ENCODE data around the gene FLNB. TPM values are rescaled to one million over a fixed set of nuclear protein-coding genes. Genes with fewer than 3 reads are reported as not detected.

FLNB gene
- total and polyA plus RNA-seq, 9 of the 15 experiments (the other 6 are each of a cell fraction or from before 2014, with no cell fraction given) = 9.4 to 48.1 (median 25.6) TPM

- TF ChIP-seq E2F8 (IDR thresholded peaks at IDR 0.05; ENCODE audit: low read depth, partially characterized antibody) (no peak), ATF2 (CRISPR knock-in tag; IDR thresholded peaks at IDR 0.05) (no peak), VEZF1 (CRISPR knock-in tag; IDR thresholded peaks at IDR 0.05) (peak; percentile 54), DPF2 (IDR thresholded peaks at IDR 0.05) (peak; percentile 52; the same call in 1 of the 2 replicates), C11orf30 (IDR thresholded peaks at IDR 0.05; ENCODE audit: low read depth) (0 out of 2 replicates have a peak, but pooled peaks have one; percentile 15), MCM7 (IDR thresholded peaks at IDR 0.05) (no peak), L3MBTL2 (IDR thresholded peaks at IDR 0.05) (peak; percentile 54; the same call in 1 of the 2 replicates), MEF2D (tag; conservative IDR thresholded peaks at IDR 0.05; ENCODE audit: low read depth) (no peak), ZNF324 (CRISPR knock-in tag; IDR thresholded peaks at IDR 0.05) (no peak), SMAD4 (CRISPR knock-in tag; conservative IDR thresholded peaks at IDR 0.05) (0 out of 2 replicates have a peak, but pooled peaks have one; percentile 14), RCOR1 (IDR thresholded peaks at IDR 0.05; ENCODE audit: borderline replicate concordance in 1 of 2, low read depth in 2 of 2, low read length in 2 of 2) (peak in 1 of 2 experiments; percentile 59; a peak in 1 of 4 replicates), PHF20 (IDR thresholded peaks at IDR 0.05; ENCODE audit: partially characterized antibody) (no peak), ADNP (tag; IDR thresholded peaks at IDR 0.05) (no peak), ILK (tag; IDR thresholded peaks at IDR 0.05; ENCODE audit: borderline replicate concordance, low read depth) (no peak), UBTF (IDR thresholded peaks at IDR 0.05; ENCODE audit: borderline replicate concordance in 1 of 2, low read depth in 2 of 2, low read length in 2 of 2) (no peak), ZNF644 (tag; IDR thresholded peaks at IDR 0.05; ENCODE audit: low read depth) (no peak), TCF3 (CRISPR knock-in tag; IDR thresholded peaks at IDR 0.05) (peak; percentile 33), EP300 (IDR thresholded peaks at IDR 0.05; ENCODE audit: low read length) (peak; percentile 61; the same call in 1 of the 2 replicates), SMC3 (conservative IDR thresholded peaks at IDR 0.05; ENCODE audit: insufficient read depth, low read depth, low read length) (no peak), NFE2 (IDR thresholded peaks at IDR 0.05; ENCODE audit: low read depth) (peak; percentile 71)
Measured at GRCh38 chr3:58082047-58082446, 73.8 kb downstream of the FLNB start (continued).

Measured in K562 (cell line).